Testis (tissue), 3 donors: ENCODE results near the gene EEF1A2. TPM values are rescaled to one million over a fixed set of nuclear protein-coding genes. Genes with fewer than 3 reads are reported as not detected.

Source experiments
- DNase-seq: peaks from one replicate; pipeline ENCODE4 v3.0.0-alpha.2; 2019
- H3K27ac ChIP-seq, 2 donors: fragments of 200-600 bp; sonication (generic); one replicate each; pipeline ENCODE4 v1.5.1; 2019
- H3K27me3 ChIP-seq: fragments of 200-600 bp; sonication (generic); one replicate; pipeline ENCODE4 v1.5.1; 2019
- H3K36me3 ChIP-seq: fragments of 200-600 bp; sonication (generic); one replicate; pipeline ENCODE4 v1.5.1; 2017; ENCODE audit warnings: low read depth; ENCODE audit errors: missing control alignments
- H3K4me1 ChIP-seq: fragments of 200-600 bp; sonication (generic); one replicate; pipeline ENCODE4 v1.5.1; 2019
- H3K4me3 ChIP-seq, 2 donors: fragments of 200-600 bp; sonication (generic); one replicate each; pipeline ENCODE4 v1.5.1; 2017 to 2019
- H3K9me3 ChIP-seq: fragments of 200-600 bp; sonication (generic); one replicate; pipeline ENCODE4 v1.5.1; 2017
- POLR2A ChIP-seq: fragments of 450-650 bp; IDR thresholded peaks from one replicate; pipeline ENCODE4 v1.6.1; 2017; ENCODE audit warnings: antibody characterized with exemption, mild to moderate bottlenecking, moderate library complexity
- WGBS, 2 donors: methylation state at CpG; one replicate each; pipeline ENCODE4 v1.1.5; 2018; 5-methylcytosine and 5-hydroxymethylcytosine counted together
- intact Hi-C: fragments of 100-400 bp; cut with DNase I; formaldehyde crosslinking; loops from one replicate; pipeline ENCODE4 v1.15.1; 2023; ENCODE audit warnings: low total_unique reads
- polyA plus RNA-seq: library from polyadenylated mRNA; stranded (reverse); fragments of 350-450 nt; fragmentation: Illumina TruSeq; extraction: RNeasy Lipid Tissue Mini Kit (QIAGEN cat#74804); gene quantifications from one replicate; pipeline ENCODE4 v1.2.3, GENCODE V29; 2014; ENCODE audit warnings: low read depth, low replicate concordance; ENCODE audit not compliant: insufficient read depth
- total RNA-seq, 2 donors: library from RNA; depleted of rRNA; stranded (reverse); fragments of >200 nt; gene quantifications; one replicate each; pipeline ENCODE4 v1.2.3, GENCODE V29; 2016
- TF ChIP-seq, protein P1 (sequence below), 3 experiments: fragments of 450-650 bp in 2 of 3; fragments of 200-600 bp in 1 of 3; sonication (generic) in 1 of 3; IDR thresholded peaks; one replicate each; pipeline ENCODE4 v1.5.1; 2016 to 2019; ENCODE audit warnings: antibody characterized with exemption in 3 of 3, mild to moderate bottlenecking in 2 of 3, moderate library complexity in 1 of 3

EEF1A2 gene
- total and polyA plus RNA-seq, 3 donors from 2014 or later = 9.8 to 19.1 (median 15.9) TPM

DNA sequence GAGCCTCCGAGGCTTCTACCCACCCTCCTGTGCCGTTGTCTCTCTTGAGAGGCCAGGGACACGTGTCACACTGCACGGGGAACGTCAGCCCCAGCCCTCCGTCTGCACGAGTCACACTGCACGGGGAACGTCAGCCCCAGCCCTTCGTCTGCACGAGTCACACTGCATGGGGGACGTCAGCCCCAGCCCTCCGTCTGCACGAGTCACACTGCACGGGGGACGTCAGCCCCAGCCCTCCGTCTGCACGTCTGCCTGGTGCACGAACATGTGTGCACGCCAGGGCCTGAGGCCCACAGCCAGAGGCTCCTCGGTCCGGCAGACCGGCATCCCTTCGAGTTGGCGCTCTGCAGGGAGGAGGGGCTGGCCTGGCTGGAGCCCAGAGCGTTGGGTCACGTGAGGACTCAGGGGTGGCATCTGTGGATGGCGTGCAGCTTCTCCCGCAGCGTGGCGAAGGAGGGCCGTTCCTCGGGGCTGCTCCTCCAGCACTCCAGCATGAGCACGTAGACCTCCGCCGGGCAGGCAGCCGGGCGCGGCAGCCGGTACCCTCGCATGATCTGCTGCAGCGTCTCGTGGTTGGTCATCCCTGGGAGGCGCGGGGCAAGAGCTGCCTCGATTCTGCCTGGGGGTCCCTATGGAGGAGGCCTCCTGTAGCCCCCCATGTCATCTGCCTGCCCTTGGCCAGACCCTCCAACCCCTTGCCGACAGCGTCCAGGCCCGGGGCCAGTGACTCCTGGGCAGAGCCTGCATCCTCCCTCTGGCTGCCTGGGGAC is 41.7 kb upstream of the EEF1A2 start:
- no peak for DNase-seq
- 73 to 81% methylated on average over 14 to 49 of the region's 49 CpGs for WGBS, 2 donors
- peaks cover 6% of the 10 kb centered on the region for H3K4me1 ChIP-seq
- TF ChIP-seq, protein P1, sequence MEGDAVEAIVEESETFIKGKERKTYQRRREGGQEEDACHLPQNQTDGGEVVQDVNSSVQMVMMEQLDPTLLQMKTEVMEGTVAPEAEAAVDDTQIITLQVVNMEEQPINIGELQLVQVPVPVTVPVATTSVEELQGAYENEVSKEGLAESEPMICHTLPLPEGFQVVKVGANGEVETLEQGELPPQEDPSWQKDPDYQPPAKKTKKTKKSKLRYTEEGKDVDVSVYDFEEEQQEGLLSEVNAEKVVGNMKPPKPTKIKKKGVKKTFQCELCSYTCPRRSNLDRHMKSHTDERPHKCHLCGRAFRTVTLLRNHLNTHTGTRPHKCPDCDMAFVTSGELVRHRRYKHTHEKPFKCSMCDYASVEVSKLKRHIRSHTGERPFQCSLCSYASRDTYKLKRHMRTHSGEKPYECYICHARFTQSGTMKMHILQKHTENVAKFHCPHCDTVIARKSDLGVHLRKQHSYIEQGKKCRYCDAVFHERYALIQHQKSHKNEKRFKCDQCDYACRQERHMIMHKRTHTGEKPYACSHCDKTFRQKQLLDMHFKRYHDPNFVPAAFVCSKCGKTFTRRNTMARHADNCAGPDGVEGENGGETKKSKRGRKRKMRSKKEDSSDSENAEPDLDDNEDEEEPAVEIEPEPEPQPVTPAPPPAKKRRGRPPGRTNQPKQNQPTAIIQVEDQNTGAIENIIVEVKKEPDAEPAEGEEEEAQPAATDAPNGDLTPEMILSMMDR (IDR thresholded peaks at IDR 0.05) = no peak
- TF ChIP-seq POLR2A = no peak
- H3K36me3 ChIP-seq = no peaks in the 10 kb centered on the region
- H3K27me3 ChIP-seq = no peaks in the 10 kb centered on the region
- H3K27ac ChIP-seq = no peak overlapping the region
- intact Hi-C loops = no loop called here
- H3K4me3 ChIP-seq = no peak overlapping the region
- no peaks in the 10 kb centered on the region for H3K9me3 ChIP-seq

DNA sequence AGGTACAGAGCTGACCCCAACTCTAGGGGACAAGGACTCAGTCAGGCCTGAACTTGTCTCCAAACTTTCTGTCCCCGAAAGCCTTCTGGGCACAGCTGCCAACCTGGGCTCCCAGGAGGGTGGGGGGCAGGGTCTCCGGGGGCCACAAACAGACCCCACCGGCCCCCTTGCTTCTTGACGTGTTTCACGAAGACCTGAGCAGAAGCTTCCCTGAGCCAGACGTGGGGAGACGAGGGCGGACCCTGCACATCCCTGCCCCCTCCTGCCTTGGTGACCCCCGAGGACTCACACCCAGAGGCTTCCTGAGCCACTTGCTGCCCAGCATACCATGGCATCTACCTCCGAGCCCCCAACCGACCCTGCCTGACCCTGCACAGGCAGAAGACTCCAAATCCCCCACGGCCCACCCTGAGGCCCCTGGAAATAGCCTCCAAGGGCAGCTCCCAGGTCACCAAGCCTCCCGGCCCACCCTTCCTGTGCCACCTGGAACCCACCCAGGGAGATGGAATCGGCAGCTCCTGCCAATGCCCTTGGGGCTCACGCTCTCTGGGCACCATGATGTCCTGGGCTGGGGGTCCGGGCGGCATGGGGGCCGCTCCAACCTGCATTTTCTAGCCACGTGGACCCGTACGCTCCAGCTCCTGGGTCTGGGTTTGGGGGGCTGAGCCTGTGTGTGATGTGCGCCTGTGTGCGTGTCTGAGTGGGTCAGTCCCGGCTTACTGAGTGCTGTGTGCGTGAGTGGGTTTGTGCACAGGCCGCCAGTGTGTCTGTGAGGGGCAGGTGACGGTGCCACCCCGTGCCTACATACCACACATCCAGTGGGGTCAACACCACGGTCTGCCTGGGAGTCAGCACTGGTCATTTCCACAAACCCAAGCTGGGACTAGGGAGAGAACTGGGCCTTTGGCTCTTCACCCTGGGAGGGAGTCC is 40.8 kb upstream of the EEF1A2 start:
- Histone ChIP-seq H3K4me3 (no peak overlapping the region), H3K27ac (no peak overlapping the region), H3K4me1 (peaks cover 10% of the 10 kb centered on the region), H3K9me3 (no peaks in the 10 kb centered on the region), H3K27me3 (no peaks in the 10 kb centered on the region), H3K36me3 (no peaks in the 10 kb centered on the region)
- WGBS, 2 donors = 92 to 97% methylated on average over 9 to 29 of the region's 29 CpGs
- intact Hi-C loops = loop anchor here (5.0 kb wide), 1 partner anchor 438 kb away; the partner anchor contains the start of gene SAMD10
- TF ChIP-seq, protein P1 (IDR thresholded peaks at IDR 0.05) = no peak
- TF ChIP-seq POLR2A = no peak
- no peak for DNase-seq

DNA sequence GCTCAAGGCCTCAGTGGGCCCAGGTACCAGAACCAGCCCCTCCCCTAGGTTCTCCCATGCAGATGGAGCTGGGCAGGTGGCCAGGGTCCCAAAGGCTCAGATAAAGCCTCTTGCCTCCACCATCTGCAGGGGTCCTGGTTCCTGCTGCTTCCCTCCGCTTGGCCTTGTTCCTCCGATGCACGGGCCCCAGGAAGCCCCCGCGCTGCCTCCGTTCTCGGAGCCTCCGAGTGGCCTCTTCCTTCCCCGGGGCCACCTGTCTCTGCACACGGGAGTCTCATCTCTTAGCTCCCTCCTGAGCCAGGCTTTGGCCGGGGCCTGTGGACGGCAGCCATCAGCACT is 40.2 kb upstream of the EEF1A2 start:
- Histone ChIP-seq H3K36me3 (no peaks in the 10 kb centered on the region), H3K9me3 (no peaks in the 10 kb centered on the region), H3K4me3 (no peak overlapping the region), H3K4me1 (peaks cover 10% of the 10 kb centered on the region), H3K27ac (no peak overlapping the region), H3K27me3 (no peaks in the 10 kb centered on the region)
- DNase-seq = no peak
- WGBS, 2 donors = 62 to 90% methylated on average over 7 to 12 of the region's 12 CpGs
- intact Hi-C loops = loop anchor here (5.0 kb wide), 1 partner anchor 438 kb away; the partner anchor contains the start of gene SAMD10
- TF ChIP-seq POLR2A = no peak
- TF ChIP-seq, protein P1 (IDR thresholded peaks at IDR 0.05) = no peak

DNA sequence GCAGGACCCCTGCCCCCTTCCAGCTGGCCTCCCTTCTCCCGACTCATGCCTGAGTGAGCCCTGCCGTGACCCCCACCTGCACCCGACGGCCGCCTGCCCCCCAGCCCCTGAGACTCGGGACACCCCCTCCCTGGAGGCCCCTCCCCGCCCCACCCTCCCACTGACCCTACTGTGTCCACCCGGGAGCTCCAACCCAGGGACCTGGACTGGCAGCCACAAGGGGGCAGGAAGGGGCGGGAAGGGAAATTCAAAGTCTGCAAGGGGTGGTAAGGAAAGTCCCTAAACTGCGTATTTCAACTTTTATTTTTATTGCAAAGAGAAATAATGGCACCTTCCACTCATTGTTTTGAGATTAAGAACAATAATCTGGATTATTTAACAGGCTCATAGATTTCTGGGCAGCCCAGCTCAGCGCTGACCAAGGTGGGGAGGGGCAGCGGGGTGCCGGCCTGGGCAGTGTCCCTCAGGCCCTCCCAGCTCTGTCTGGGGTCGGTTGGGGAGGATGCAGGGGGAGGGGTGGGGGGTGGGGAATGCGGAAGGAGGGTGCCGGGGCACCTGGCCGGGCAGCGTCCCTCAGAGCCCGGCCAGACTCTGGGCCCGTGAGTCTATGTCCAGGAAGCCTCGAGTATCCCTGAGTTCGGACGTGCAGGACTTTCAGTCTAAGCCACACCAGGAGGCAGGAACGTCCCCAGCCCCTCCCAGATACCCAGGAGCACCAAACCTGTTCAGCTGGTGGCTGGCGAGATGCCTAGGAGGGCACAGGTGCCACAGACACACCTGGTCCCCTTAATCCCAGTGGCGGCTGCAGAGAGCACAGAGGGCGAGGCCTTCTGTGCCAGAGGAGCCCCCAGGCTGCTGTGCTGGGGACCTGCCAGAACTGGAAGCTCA is 39.6 kb upstream of the EEF1A2 start:
- Histone ChIP-seq H3K9me3 (no peaks in the 10 kb centered on the region), H3K4me1 (peaks cover 10% of the 10 kb centered on the region), H3K36me3 (no peaks in the 10 kb centered on the region), H3K27ac (no peak overlapping the region), H3K4me3 (no peak overlapping the region), H3K27me3 (no peaks in the 10 kb centered on the region)
- no peak for DNase-seq
- intact Hi-C loops = loop anchor here (5.0 kb wide), 1 partner anchor 439 kb away; the partner anchor contains the start of gene SAMD10
- 32 to 66% methylated on average over 4 to 27 of the region's 27 CpGs for WGBS, 2 donors
- TF ChIP-seq POLR2A = no peak
- TF ChIP-seq, protein P1 (IDR thresholded peaks at IDR 0.05) = no peak
